HepG2 (cell line): Measurements from ENCODE around the gene STIP1. TPM values are rescaled to one million over a fixed set of nuclear protein-coding genes. Genes with fewer than 3 reads are reported as not detected.

Source experiments
- AGO2 ChIP-seq: fragments of 200-400 bp; formaldehyde crosslinking; optimal IDR thresholded peaks from 2 replicates; pipeline ENCODE3; 2017; ENCODE audit warnings: mild to moderate bottlenecking, low read depth, low read length, moderate library complexity
- FOSL2 ChIP-seq: sonication (generic); formaldehyde crosslinking; IDR thresholded peaks from 2 replicates; pipeline ENCODE4 v1.4.0; 2020; ENCODE audit warnings: missing genetic modification reagents
- KAT7 ChIP-seq: IDR thresholded peaks from 2 replicates; pipeline ENCODE4 v1.6.1; 2018; ENCODE audit warnings: borderline replicate concordance, missing compliant biosample characterization
- MAF1 ChIP-seq: sonication (generic); formaldehyde crosslinking; IDR thresholded peaks from 2 replicates; pipeline ENCODE4 v1.5.0; 2020; ENCODE audit warnings: missing genetic modification reagents, borderline replicate concordance
- ZMAT3 ChIP-seq: sonication (generic); formaldehyde crosslinking; conservative IDR thresholded peaks from 2 replicates; pipeline ENCODE4 v1.7.0; 2021; ENCODE audit warnings: missing genetic modification reagents
- ZNF205 ChIP-seq: IDR thresholded peaks from 2 replicates; pipeline ENCODE4 v1.6.1; 2018; ENCODE audit warnings: missing biosample characterization, missing genetic modification reagents
- polyA plus RNA-seq, 8 experiments: library from polyadenylated mRNA; depleted of rRNA in 3 of 8; stranded (reverse) in 7 of 8; unstranded in 1 of 8; fragments of >200 nt; fragmentation: Illumina TruSeq in 4 of 8; extraction: Trizol in 4 of 8; gene quantifications; 2 replicates each; pipeline versions ENCODE4 v1.2.1 to v1.2.3, GENCODE V29; 2011 to 2016; ENCODE audit warnings: low read depth in 4 of 8, missing spikeins in 1 of 8, mixed read lengths in 1 of 8; ENCODE audit not compliant: insufficient read depth in 1 of 8
- total RNA-seq, 5 experiments: library from RNA; depleted of rRNA; stranded (reverse); fragments of >200 nt; fragmentation: Illumina TruSeq; extraction: Trizol; gene quantifications; 2 replicates each; pipeline ENCODE4 v1.2.3, GENCODE V29; 2016; ENCODE audit warnings: low read depth in 1 of 5
- TF ChIP-seq, protein P1 (sequence below): sonication (generic); formaldehyde crosslinking; IDR thresholded peaks from 2 replicates; pipeline ENCODE4 v1.4.0; 2020; ENCODE audit warnings: missing genetic modification reagents, borderline replicate concordance
- TF ChIP-seq, protein P2 (sequence below): sonication (generic); formaldehyde crosslinking; IDR thresholded peaks from 2 replicates; pipeline ENCODE4 v1.4.0; 2020; ENCODE audit warnings: mild to moderate bottlenecking, missing genetic modification reagents
- TF ChIP-seq, protein P3 (sequence below): sonication (generic); formaldehyde crosslinking; IDR thresholded peaks from 2 replicates; pipeline ENCODE4 v1.9.0; 2021; ENCODE audit warnings: missing genetic modification reagents, borderline replicate concordance
- TF ChIP-seq, protein P4 (sequence below): sonication (generic); formaldehyde crosslinking; IDR thresholded peaks from 2 replicates; pipeline ENCODE4 v1.4.0; 2020; ENCODE audit warnings: mild to moderate bottlenecking, missing genetic modification reagents
- TF ChIP-seq, protein P5 (sequence below): IDR thresholded peaks from 2 replicates; pipeline ENCODE4 v1.6.1; 2016; ENCODE audit warnings: low read depth, control low read depth
- TF ChIP-seq, protein P6 (sequence below): sonication (generic); formaldehyde crosslinking; IDR thresholded peaks from 2 replicates; pipeline ENCODE4 v1.4.0; 2020; ENCODE audit warnings: mild to moderate bottlenecking, missing genetic modification reagents, borderline replicate concordance

Gene STIP1
- total and polyA plus RNA-seq, 2 of the 13 experiments (the other 11 are each of a cell fraction or from before 2014, with no cell fraction given), result 81.1 to 217 TPM

DNA sequence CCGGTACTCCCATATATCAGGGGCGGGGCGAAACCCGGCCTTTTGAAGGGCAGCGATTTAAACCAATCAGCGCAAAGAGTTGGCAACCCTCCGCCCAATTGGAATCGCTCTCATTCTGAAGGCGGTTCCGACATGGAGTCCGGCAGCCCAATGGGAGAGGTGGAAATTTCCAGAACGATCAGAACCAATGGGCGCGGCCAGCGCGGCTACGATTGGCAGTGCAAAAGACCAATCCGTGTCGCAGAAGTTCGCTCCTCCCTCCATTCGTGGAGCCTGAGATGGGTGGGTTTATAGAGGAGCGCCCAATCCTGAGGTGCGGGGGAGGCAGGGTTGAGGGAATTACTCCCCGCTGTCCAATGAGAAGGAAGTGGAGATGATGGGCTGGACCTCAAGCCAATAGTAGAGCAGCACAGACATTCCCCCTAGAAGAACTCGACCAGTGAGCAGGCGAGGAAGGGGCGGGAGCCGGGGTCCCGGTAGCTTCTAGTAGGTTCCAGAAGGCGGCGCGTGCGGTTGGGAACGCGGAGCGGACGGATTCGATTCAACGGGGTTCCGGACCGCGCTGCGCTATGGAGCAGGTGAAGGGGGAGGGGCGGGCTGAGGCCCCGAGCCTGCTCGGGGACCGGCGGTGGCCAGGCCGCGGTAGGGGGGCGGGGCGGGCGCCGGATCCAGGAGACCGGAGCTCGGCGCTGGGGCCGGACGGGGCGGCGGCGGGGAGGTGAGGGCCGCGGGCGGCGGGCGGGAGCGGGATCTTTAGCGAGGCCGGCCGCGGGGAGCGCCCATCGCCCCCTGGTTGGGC is at the start of gene STIP1 (continued):
- TF ChIP-seq, protein P1, sequence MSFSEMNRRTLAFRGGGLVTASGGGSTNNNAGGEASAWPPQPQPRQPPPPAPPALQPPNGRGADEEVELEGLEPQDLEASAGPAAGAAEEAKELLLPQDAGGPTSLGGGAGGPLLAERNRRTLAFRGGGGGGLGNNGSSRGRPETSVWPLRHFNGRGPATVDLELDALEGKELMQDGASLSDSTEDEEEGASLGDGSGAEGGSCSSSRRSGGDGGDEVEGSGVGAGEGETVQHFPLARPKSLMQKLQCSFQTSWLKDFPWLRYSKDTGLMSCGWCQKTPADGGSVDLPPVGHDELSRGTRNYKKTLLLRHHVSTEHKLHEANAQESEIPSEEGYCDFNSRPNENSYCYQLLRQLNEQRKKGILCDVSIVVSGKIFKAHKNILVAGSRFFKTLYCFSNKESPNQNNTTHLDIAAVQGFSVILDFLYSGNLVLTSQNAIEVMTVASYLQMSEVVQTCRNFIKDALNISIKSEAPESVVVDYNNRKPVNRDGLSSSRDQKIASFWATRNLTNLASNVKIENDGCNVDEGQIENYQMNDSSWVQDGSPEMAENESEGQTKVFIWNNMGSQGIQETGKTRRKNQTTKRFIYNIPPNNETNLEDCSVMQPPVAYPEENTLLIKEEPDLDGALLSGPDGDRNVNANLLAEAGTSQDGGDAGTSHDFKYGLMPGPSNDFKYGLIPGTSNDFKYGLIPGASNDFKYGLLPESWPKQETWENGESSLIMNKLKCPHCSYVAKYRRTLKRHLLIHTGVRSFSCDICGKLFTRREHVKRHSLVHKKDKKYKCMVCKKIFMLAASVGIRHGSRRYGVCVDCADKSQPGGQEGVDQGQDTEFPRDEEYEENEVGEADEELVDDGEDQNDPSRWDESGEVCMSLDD (CRISPR knock-in tag), result peak; percentile 59; the same call in 1 of the 2 replicates
- TF ChIP-seq ZNF205, result peak; percentile 79
- TF ChIP-seq, protein P2, sequence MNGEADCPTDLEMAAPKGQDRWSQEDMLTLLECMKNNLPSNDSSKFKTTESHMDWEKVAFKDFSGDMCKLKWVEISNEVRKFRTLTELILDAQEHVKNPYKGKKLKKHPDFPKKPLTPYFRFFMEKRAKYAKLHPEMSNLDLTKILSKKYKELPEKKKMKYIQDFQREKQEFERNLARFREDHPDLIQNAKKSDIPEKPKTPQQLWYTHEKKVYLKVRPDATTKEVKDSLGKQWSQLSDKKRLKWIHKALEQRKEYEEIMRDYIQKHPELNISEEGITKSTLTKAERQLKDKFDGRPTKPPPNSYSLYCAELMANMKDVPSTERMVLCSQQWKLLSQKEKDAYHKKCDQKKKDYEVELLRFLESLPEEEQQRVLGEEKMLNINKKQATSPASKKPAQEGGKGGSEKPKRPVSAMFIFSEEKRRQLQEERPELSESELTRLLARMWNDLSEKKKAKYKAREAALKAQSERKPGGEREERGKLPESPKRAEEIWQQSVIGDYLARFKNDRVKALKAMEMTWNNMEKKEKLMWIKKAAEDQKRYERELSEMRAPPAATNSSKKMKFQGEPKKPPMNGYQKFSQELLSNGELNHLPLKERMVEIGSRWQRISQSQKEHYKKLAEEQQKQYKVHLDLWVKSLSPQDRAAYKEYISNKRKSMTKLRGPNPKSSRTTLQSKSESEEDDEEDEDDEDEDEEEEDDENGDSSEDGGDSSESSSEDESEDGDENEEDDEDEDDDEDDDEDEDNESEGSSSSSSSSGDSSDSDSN (CRISPR knock-in tag), result no peak
- TF ChIP-seq, protein P3, sequence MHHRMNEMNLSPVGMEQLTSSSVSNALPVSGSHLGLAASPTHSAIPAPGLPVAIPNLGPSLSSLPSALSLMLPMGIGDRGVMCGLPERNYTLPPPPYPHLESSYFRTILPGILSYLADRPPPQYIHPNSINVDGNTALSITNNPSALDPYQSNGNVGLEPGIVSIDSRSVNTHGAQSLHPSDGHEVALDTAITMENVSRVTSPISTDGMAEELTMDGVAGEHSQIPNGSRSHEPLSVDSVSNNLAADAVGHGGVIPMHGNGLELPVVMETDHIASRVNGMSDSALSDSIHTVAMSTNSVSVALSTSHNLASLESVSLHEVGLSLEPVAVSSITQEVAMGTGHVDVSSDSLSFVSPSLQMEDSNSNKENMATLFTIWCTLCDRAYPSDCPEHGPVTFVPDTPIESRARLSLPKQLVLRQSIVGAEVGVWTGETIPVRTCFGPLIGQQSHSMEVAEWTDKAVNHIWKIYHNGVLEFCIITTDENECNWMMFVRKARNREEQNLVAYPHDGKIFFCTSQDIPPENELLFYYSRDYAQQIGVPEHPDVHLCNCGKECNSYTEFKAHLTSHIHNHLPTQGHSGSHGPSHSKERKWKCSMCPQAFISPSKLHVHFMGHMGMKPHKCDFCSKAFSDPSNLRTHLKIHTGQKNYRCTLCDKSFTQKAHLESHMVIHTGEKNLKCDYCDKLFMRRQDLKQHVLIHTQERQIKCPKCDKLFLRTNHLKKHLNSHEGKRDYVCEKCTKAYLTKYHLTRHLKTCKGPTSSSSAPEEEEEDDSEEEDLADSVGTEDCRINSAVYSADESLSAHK (CRISPR knock-in tag), result no peak
- TF ChIP-seq AGO2, result no peak
- TF ChIP-seq ZMAT3 (CRISPR knock-in tag), result 0 out of 2 replicates have a peak, but pooled peaks have one; percentile 10
- TF ChIP-seq, protein P4, sequence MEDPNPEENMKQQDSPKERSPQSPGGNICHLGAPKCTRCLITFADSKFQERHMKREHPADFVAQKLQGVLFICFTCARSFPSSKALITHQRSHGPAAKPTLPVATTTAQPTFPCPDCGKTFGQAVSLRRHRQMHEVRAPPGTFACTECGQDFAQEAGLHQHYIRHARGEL (CRISPR knock-in tag), result no peak
- TF ChIP-seq, protein P5, sequence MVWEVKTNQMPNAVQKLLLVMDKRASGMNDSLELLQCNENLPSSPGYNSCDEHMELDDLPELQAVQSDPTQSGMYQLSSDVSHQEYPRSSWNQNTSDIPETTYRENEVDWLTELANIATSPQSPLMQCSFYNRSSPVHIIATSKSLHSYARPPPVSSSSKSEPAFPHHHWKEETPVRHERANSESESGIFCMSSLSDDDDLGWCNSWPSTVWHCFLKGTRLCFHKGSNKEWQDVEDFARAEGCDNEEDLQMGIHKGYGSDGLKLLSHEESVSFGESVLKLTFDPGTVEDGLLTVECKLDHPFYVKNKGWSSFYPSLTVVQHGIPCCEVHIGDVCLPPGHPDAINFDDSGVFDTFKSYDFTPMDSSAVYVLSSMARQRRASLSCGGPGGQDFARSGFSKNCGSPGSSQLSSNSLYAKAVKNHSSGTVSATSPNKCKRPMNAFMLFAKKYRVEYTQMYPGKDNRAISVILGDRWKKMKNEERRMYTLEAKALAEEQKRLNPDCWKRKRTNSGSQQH (CRISPR knock-in tag), result no peak
- TF ChIP-seq, protein P6, sequence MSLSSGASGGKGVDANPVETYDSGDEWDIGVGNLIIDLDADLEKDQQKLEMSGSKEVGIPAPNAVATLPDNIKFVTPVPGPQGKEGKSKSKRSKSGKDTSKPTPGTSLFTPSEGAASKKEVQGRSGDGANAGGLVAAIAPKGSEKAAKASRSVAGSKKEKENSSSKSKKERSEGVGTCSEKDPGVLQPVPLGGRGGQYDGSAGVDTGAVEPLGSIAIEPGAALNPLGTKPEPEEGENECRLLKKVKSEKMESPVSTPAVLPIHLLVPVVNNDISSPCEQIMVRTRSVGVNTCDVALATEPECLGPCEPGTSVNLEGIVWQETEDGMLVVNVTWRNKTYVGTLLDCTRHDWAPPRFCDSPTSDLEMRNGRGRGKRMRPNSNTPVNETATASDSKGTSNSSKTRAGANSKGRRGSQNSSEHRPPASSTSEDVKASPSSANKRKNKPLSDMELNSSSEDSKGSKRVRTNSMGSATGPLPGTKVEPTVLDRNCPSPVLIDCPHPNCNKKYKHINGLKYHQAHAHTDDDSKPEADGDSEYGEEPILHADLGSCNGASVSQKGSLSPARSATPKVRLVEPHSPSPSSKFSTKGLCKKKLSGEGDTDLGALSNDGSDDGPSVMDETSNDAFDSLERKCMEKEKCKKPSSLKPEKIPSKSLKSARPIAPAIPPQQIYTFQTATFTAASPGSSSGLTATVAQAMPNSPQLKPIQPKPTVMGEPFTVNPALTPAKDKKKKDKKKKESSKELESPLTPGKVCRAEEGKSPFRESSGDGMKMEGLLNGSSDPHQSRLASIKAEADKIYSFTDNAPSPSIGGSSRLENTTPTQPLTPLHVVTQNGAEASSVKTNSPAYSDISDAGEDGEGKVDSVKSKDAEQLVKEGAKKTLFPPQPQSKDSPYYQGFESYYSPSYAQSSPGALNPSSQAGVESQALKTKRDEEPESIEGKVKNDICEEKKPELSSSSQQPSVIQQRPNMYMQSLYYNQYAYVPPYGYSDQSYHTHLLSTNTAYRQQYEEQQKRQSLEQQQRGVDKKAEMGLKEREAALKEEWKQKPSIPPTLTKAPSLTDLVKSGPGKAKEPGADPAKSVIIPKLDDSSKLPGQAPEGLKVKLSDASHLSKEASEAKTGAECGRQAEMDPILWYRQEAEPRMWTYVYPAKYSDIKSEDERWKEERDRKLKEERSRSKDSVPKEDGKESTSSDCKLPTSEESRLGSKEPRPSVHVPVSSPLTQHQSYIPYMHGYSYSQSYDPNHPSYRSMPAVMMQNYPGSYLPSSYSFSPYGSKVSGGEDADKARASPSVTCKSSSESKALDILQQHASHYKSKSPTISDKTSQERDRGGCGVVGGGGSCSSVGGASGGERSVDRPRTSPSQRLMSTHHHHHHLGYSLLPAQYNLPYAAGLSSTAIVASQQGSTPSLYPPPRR (CRISPR knock-in tag), result no peak
- TF ChIP-seq KAT7 (CRISPR knock-in tag), result no peak; the same call in 1 of the 2 replicates
- no peak for TF ChIP-seq MAF1 (CRISPR knock-in tag)
- TF ChIP-seq FOSL2 (CRISPR knock-in tag), result 0 out of 2 replicates have a peak, but pooled peaks have one; percentile 15
